ENCODE measurements around the gene WWOX.

DNA sequence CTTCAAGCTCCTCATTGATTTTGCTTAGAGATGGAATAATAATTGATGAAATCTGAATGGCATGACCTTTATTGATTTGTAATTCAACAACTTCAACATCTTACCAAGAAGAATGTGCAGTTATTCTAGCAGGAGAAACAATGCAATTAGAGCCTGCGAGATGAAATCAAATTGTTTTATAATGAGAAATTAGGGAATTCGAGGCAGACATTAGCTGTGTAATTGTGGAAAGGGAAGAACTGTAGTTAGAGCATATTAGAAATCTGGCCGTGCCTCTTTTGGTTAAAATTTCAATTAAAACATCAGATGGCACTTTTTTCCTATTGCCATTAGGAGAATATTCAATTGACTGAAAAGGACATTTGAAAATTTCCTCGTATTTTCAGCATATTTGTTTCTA, 325.8 kb downstream of the WWOX start:
- TF ChIP-seq TAF1 (IDR thresholded peaks at IDR 0.05; ENCODE audit: low read depth, low read length) (no peak), POLR2A (IDR thresholded peaks at IDR 0.05; ENCODE audit: low read depth, low read length) (no peak)

All from GM12891 (cell line).